Neural cell (in vitro differentiated cells): ENCODE results near the gene CDC25C.

Experiments
- CTCF ChIP-seq: fragments of 450-650 bp; IDR thresholded peaks from 2 replicates; pipeline ENCODE4 v1.5.1; 2014; ENCODE audit warnings: antibody characterized with exemption, mild to moderate bottlenecking, moderate library complexity; ENCODE audit not compliant: poor library complexity, severe bottlenecking
- EP300 ChIP-seq: fragments of 450-650 bp; conservative IDR thresholded peaks from 2 replicates; pipeline ENCODE4 v1.6.1; 2014; ENCODE audit warnings: antibody characterized with exemption, mild to moderate bottlenecking, moderate library complexity; ENCODE audit not compliant: poor library complexity, severe bottlenecking
- EZH2 ChIP-seq: fragments of 200-600, 300-800 bp; shearing (Covaris generic), sonication (generic); IDR thresholded peaks from 2 replicates; pipeline ENCODE4 v1.6.1; 2014; ENCODE audit warnings: antibody characterized with exemption, low read length, borderline replicate concordance, mild to moderate bottlenecking; ENCODE audit not compliant: insufficient read depth, poor library complexity, severe bottlenecking
- MXI1 ChIP-seq: fragments of 450-650 bp; conservative IDR thresholded peaks from 2 replicates; pipeline ENCODE4 v1.6.1; 2014; ENCODE audit warnings: antibody characterized with exemption, mild to moderate bottlenecking; ENCODE audit not compliant: poor library complexity, severe bottlenecking
- RAD21 ChIP-seq: fragments of 450-650 bp; conservative IDR thresholded peaks from 2 replicates; pipeline ENCODE4 v1.6.1; 2014; ENCODE audit warnings: antibody characterized with exemption, mild to moderate bottlenecking, moderate library complexity
- TF ChIP-seq, protein P1 (sequence below): IDR thresholded peaks from 2 replicates; pipeline ENCODE4 v1.6.1; 2012; ENCODE audit warnings: borderline replicate concordance

DNA sequence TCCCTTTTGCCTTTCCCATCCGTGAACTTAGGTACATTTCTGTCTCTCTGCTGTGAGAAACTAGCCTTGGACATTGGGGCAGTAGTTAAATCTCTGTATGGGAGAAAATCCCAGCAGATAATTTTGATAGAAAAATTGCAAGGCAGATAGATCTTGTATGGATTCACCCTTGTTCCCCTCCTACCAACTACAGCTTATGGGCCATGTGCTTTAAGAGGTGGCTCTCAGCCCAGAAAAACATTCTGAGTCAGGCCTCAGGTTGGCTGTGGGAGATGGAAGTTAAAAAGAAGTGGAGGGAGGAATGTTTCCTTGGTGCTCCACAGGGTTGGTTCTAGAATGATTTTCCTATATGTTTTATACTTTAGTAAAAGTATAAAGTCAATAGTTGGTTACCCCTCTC, 19.5 kb upstream of the CDC25C start:
- TF ChIP-seq CTCF (no peak), EZH2 (no peak), MXI1 (no peak), EP300 (no peak), RAD21 (no peak)
- TF ChIP-seq, protein P1, sequence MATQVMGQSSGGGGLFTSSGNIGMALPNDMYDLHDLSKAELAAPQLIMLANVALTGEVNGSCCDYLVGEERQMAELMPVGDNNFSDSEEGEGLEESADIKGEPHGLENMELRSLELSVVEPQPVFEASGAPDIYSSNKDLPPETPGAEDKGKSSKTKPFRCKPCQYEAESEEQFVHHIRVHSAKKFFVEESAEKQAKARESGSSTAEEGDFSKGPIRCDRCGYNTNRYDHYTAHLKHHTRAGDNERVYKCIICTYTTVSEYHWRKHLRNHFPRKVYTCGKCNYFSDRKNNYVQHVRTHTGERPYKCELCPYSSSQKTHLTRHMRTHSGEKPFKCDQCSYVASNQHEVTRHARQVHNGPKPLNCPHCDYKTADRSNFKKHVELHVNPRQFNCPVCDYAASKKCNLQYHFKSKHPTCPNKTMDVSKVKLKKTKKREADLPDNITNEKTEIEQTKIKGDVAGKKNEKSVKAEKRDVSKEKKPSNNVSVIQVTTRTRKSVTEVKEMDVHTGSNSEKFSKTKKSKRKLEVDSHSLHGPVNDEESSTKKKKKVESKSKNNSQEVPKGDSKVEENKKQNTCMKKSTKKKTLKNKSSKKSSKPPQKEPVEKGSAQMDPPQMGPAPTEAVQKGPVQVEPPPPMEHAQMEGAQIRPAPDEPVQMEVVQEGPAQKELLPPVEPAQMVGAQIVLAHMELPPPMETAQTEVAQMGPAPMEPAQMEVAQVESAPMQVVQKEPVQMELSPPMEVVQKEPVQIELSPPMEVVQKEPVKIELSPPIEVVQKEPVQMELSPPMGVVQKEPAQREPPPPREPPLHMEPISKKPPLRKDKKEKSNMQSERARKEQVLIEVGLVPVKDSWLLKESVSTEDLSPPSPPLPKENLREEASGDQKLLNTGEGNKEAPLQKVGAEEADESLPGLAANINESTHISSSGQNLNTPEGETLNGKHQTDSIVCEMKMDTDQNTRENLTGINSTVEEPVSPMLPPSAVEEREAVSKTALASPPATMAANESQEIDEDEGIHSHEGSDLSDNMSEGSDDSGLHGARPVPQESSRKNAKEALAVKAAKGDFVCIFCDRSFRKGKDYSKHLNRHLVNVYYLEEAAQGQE, result no peak
